Measurements from ENCODE around the gene BCR. TPM values are rescaled to one million over a fixed set of nuclear protein-coding genes. Genes with fewer than 3 reads are reported as not detected.

Gene BCR
- total RNA-seq, 1 donor = 28.6 TPM

- no peak overlapping the region for H3K27ac ChIP-seq (ENCODE audit: low read depth, low read length)
- no peaks in the 10 kb centered on the region for H4K20me1 ChIP-seq (ENCODE audit: insufficient read depth, low read length)
- no peaks in the 10 kb centered on the region for H3K36me3 ChIP-seq (ENCODE audit: insufficient read depth, low read length)
- no peak for DNase-seq (ENCODE audit: insufficient read length, low spot score, missing footprints)
- H2AFZ ChIP-seq (ENCODE audit: low read length) = no peak overlapping the region
- H3K9me3 ChIP-seq (ENCODE audit: low read depth, low read length) = no peaks in the 10 kb centered on the region
- no peaks in the 10 kb centered on the region for H3K79me2 ChIP-seq (ENCODE audit: insufficient read depth, low read length)
- no peak overlapping the region for H3K4me2 ChIP-seq (ENCODE audit: insufficient read depth, low read length)
- H3K4me3 ChIP-seq (ENCODE audit: insufficient read depth, low read length) = no peak overlapping the region
- H3K4me1 ChIP-seq (ENCODE audit: insufficient read depth, low read length) = no peaks in the 10 kb centered on the region
- H3K27me3 ChIP-seq (ENCODE audit: insufficient read depth, low read length) = peaks cover 20% of the 10 kb centered on the region
- no peak for TF ChIP-seq CTCF (IDR thresholded peaks at IDR 0.05; ENCODE audit: extremely low read depth, low read depth, low read length)
These were observed 172.7 kb downstream of the BCR start for GRCh38 chr22:23353004-23353403.

GRCh38 chr22:23353696-23354095 lies 173.4 kb downstream of the BCR start:
- Histone ChIP-seq H3K4me3 (ENCODE audit: insufficient read depth, low read length) (no peak overlapping the region), H3K4me1 (ENCODE audit: insufficient read depth, low read length) (no peaks in the 10 kb centered on the region), H3K79me2 (ENCODE audit: insufficient read depth, low read length) (no peaks in the 10 kb centered on the region), H2AFZ (ENCODE audit: low read length) (no peak overlapping the region), H3K36me3 (ENCODE audit: insufficient read depth, low read length) (no peaks in the 10 kb centered on the region), H3K27me3 (ENCODE audit: insufficient read depth, low read length) (peaks cover 20% of the 10 kb centered on the region), H3K4me2 (ENCODE audit: insufficient read depth, low read length) (no peak overlapping the region), H3K27ac (ENCODE audit: low read depth, low read length) (no peak overlapping the region), H3K9me3 (ENCODE audit: low read depth, low read length) (no peaks in the 10 kb centered on the region), H4K20me1 (ENCODE audit: insufficient read depth, low read length) (no peaks in the 10 kb centered on the region)
- DNase-seq (ENCODE audit: insufficient read length, low spot score, missing footprints) = no peak
- TF ChIP-seq CTCF (IDR thresholded peaks at IDR 0.05; ENCODE audit: extremely low read depth, low read depth, low read length) = no peak

- Histone ChIP-seq H3K27ac (ENCODE audit: low read depth, low read length) (no peak overlapping the region), H3K9me3 (ENCODE audit: low read depth, low read length) (no peaks in the 10 kb centered on the region), H3K27me3 (ENCODE audit: insufficient read depth, low read length) (peaks cover 20% of the 10 kb centered on the region), H3K4me3 (ENCODE audit: insufficient read depth, low read length) (no peak overlapping the region), H3K4me2 (ENCODE audit: insufficient read depth, low read length) (no peak overlapping the region), H3K36me3 (ENCODE audit: insufficient read depth, low read length) (no peaks in the 10 kb centered on the region), H3K4me1 (ENCODE audit: insufficient read depth, low read length) (no peaks in the 10 kb centered on the region), H4K20me1 (ENCODE audit: insufficient read depth, low read length) (no peaks in the 10 kb centered on the region), H2AFZ (ENCODE audit: low read length) (no peak overlapping the region), H3K79me2 (ENCODE audit: insufficient read depth, low read length) (no peaks in the 10 kb centered on the region)
- TF ChIP-seq CTCF (IDR thresholded peaks at IDR 0.05; ENCODE audit: extremely low read depth, low read depth, low read length) = no peak
- no peak for DNase-seq (ENCODE audit: insufficient read length, low spot score, missing footprints)
These were observed 175.8 kb downstream of the BCR start for GRCh38 chr22:23356094-23356493.

GRCh38 chr22:23357053-23357452 lies 176.7 kb downstream of the BCR start:
- Histone ChIP-seq H3K9me3 (ENCODE audit: low read depth, low read length) (no peaks in the 10 kb centered on the region), H2AFZ (ENCODE audit: low read length) (no peak overlapping the region), H3K4me1 (ENCODE audit: insufficient read depth, low read length) (no peaks in the 10 kb centered on the region), H3K27me3 (ENCODE audit: insufficient read depth, low read length) (peaks cover 20% of the 10 kb centered on the region), H4K20me1 (ENCODE audit: insufficient read depth, low read length) (no peaks in the 10 kb centered on the region), H3K79me2 (ENCODE audit: insufficient read depth, low read length) (no peaks in the 10 kb centered on the region), H3K4me3 (ENCODE audit: insufficient read depth, low read length) (no peak overlapping the region), H3K36me3 (ENCODE audit: insufficient read depth, low read length) (no peaks in the 10 kb centered on the region), H3K4me2 (ENCODE audit: insufficient read depth, low read length) (no peak overlapping the region), H3K27ac (ENCODE audit: low read depth, low read length) (no peak overlapping the region)
- DNase-seq (ENCODE audit: insufficient read length, low spot score, missing footprints) = no peak
- TF ChIP-seq CTCF (IDR thresholded peaks at IDR 0.05; ENCODE audit: extremely low read depth, low read depth, low read length) = no peak

Data from osteoblast (primary cell).